IgD-negative memory B cell (primary cell): Measurements from ENCODE around the gene MGAT3. TPM values are rescaled to one million over a fixed set of nuclear protein-coding genes. Genes with fewer than 3 reads are reported as not detected.

Experiments
- H3K27ac Mint-ChIP-seq, 3 donors: one replicate each; pipeline ENCODE4 v1.8.0; 2020 to 2022; ENCODE audit warnings: mild to moderate bottlenecking in 3 of 3, mixed read lengths in 3 of 3, moderate library complexity in 1 of 3
- H3K27me3 Mint-ChIP-seq: one replicate; pipeline ENCODE4 v1.8.0; 2021; ENCODE audit warnings: mixed read lengths
- H3K36me3 Mint-ChIP-seq: one replicate; pipeline ENCODE4 v1.8.0; 2020; ENCODE audit warnings: mild to moderate bottlenecking, mixed read lengths
- H3K4me1 Mint-ChIP-seq, 3 donors: one replicate each; pipeline ENCODE4 v1.8.0; 2020 to 2022; ENCODE audit warnings: mixed read lengths in 3 of 3, mild to moderate bottlenecking in 1 of 3
- H3K4me3 Mint-ChIP-seq, 4 donors: one replicate each; pipeline ENCODE4 v1.8.0; 2020 to 2022; ENCODE audit warnings: mild to moderate bottlenecking in 4 of 4, mixed read lengths in 4 of 4, moderate library complexity in 3 of 4
- H3K9me3 Mint-ChIP-seq, 3 donors: one replicate each; pipeline ENCODE4 v1.8.0; 2020 to 2021; ENCODE audit warnings: mixed read lengths in 3 of 3, mild to moderate bottlenecking in 1 of 3
- polyA plus RNA-seq: library from polyadenylated mRNA; unstranded; fragments of 300-500 nt; fragmentation: Illumina TruSeq; gene quantifications from one replicate; pipeline ENCODE4 v1.2.3, GENCODE V29; 2021

Gene MGAT3
- polyA plus RNA-seq, 1 donor from 2014 or later = 2.1 TPM

- Mint-ChIP-seq H3K9me3 (no peaks in the 10 kb centered on the region), H3K4me3 (no peak overlapping the region), H3K27ac (peak overlapping the region in 1 of 3 donors; percentile 68), H3K36me3 (peaks cover 3% of the 10 kb centered on the region), H3K4me1 (peaks cover 17 to 33% (median 32%) of the 10 kb centered on the region in 3 donors), H3K27me3 (no peaks in the 10 kb centered on the region)
Observed at GRCh38 chr22:39534092-39534506, 77.3 kb downstream of the MGAT3 start.

DNA sequence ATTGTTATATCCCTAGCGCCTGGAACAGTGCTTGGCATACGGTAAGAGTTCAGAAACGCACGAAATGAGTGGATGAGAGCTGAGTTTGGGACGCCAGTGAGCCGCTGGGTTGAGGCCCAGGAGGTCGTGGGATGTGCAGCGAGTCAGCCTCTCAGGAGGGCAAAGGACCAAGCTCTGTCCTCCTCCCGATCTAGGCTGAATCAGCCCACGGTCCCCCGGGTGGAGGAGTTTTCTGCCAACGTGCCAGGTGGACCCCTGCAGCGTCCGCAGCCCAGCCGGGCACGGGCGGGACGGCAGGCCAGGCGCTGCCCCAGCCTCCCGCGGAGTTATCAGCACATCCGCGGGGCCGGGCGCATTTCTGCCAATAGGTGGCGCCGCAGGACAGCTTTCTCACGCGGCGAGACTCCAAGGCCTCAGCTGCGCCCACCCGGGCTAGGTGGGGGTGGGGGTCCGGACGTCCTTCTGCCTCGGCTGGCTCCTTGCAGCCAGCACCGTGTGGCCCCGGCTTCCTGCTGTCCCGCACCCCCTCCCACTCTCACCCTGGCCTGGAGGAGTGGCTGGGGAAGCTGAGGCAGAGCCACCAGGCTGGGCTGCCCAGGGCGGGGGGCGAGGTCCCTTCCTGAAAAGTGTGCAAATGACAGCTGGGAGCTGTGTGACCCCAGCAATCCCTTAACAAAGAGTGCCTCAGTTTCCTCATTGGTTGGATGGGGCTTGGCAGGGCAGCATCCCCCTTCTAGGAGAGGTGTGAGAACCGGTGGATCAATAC is 78.0 kb downstream of the MGAT3 start:
- Mint-ChIP-seq H3K9me3 (no peaks in the 10 kb centered on the region), H3K36me3 (no peaks in the 10 kb centered on the region), H3K27me3 (peaks cover 2% of the 10 kb centered on the region), H3K4me3 (peak overlapping the region in 1 of 4 donors; percentile 54), H3K4me1 (peaks cover 13 to 28% (median 26%) of the 10 kb centered on the region in 3 donors), H3K27ac (peak overlapping the region in 2 of 3 donors; percentile 46 to 68)

DNA sequence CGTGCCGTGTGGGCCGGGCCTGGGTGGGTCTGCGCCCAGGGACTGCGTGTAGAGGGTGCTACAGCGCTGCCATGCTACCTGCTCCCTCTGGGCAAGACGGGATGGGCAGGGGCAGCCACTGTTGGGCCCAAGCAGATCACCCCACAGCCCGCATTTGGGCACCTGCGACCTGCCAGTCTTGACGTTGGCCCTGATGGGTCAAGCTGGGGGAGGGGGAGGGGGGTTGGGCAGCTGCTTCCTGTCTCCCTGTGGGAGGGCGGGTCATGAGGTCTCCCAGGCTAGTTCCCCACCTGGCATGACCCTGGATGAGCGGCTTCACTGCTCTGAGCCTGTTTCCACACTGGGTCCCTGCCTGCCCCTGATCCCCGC is 78.5 kb downstream of the MGAT3 start:
- H3K27me3 Mint-ChIP-seq = peaks cover 4% of the 10 kb centered on the region
- H3K36me3 Mint-ChIP-seq = no peaks in the 10 kb centered on the region
- H3K4me3 Mint-ChIP-seq = no peak overlapping the region
- H3K9me3 Mint-ChIP-seq = peaks cover 0 to 1% (median 0%) of the 10 kb centered on the region in 3 donors
- no peak overlapping the region for H3K27ac Mint-ChIP-seq
- H3K4me1 Mint-ChIP-seq = peaks cover 9 to 23% (median 21%) of the 10 kb centered on the region in 3 donors

DNA sequence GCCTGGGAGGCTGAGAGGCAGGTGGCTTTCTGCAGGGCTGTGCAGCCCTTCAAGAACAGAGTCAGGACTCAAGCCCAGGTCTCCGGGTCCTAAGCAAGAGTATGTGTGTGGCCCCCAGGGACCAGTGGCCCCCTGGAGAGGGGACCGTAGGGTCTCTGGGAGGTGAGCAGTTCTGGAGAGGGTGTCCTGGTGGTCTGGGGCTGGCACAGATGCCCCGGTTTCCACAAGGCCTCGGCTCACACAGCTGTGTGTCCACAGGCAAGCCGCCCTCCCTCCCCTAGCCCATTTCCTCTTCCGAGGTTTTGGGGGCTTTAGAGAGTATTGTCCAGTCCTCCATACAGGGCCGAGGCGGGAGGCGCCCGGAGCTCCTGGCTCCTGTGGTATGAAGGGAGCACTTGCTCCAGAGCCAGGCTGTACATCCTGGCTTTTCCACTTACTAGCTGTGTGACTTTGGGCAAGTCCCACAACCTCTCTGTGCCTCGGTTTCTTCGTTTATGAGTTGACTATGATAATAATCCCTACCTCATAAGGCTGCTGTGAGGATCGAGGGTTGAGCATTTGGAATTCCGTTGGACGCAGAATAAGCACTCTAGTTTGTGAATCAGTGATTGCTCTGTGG is 79.1 kb downstream of the MGAT3 start:
- no peaks in the 10 kb centered on the region for H3K36me3 Mint-ChIP-seq
- H3K9me3 Mint-ChIP-seq = peaks cover 0 to 1% (median 0%) of the 10 kb centered on the region in 3 donors
- H3K27me3 Mint-ChIP-seq = peaks cover 4% of the 10 kb centered on the region
- no peak overlapping the region for H3K4me3 Mint-ChIP-seq
- no peak overlapping the region for H3K27ac Mint-ChIP-seq
- peaks cover 9 to 19% (median 16%) of the 10 kb centered on the region in 3 donors for H3K4me1 Mint-ChIP-seq

DNA sequence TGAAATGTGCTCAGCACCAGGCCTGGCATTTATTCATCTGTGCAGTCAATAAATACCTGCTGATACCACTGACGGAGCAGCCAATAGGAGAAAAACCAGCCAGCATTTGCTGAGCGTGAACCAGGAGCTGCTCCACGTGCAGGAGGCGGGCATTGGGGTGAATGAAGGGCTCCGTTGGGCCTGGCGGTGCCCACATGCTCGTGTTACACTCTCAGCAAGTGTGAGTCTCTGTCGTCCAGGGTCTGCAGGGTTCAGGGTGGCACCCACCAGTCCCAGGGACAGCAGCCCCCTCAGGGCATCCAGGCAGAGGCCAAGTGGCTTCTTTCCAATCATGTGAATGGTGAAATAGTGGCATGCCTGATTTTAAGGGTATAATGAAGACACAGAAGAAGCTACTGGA is 79.9 kb downstream of the MGAT3 start:
- Mint-ChIP-seq H3K4me3 (no peak overlapping the region), H3K4me1 (peaks cover 5 to 12% (median 11%) of the 10 kb centered on the region in 3 donors), H3K9me3 (peaks cover 0 to 1% (median 0%) of the 10 kb centered on the region in 3 donors), H3K27me3 (peaks cover 4% of the 10 kb centered on the region), H3K27ac (no peak overlapping the region), H3K36me3 (no peaks in the 10 kb centered on the region)

- H3K4me1 Mint-ChIP-seq = peaks cover under 1 to 4% (median 3%) of the 10 kb centered on the region in 3 donors
- H3K9me3 Mint-ChIP-seq = peaks cover 0 to 1% (median 0%) of the 10 kb centered on the region in 3 donors
- no peak overlapping the region for H3K27ac Mint-ChIP-seq
- no peak overlapping the region for H3K4me3 Mint-ChIP-seq
- peaks cover 4% of the 10 kb centered on the region for H3K27me3 Mint-ChIP-seq
- no peaks in the 10 kb centered on the region for H3K36me3 Mint-ChIP-seq
Observed at GRCh38 chr22:39537975-39538374, 81.2 kb downstream of the MGAT3 start.

Other genes starting within 250 kb of the MGAT3 start
- gene PDGFB, start 212.0 kb upstream of the MGAT3 start, polyA plus RNA-seq = 0.24 TPM
- 4,030 TPM for gene RPL3, start 137.4 kb upstream of the MGAT3 start, polyA plus RNA-seq
- gene SYNGR1, start 107.0 kb upstream of the MGAT3 start, polyA plus RNA-seq = 9.1 TPM
- gene TAB1, start 57.2 kb upstream of the MGAT3 start, polyA plus RNA-seq = 2.7 TPM
- 24.8 TPM for gene MIEF1, start 45.3 kb downstream of the MGAT3 start, polyA plus RNA-seq
- gene ATF4, start 63.5 kb downstream of the MGAT3 start, polyA plus RNA-seq = 186 TPM
- 156 TPM for gene RPS19BP1, start 75.7 kb downstream of the MGAT3 start, polyA plus RNA-seq
- gene CACNA1I, start 113.7 kb downstream of the MGAT3 start, polyA plus RNA-seq = 0.04 TPM